ENCODE measurements around the gene KCNJ6. TPM values are rescaled to one million over a fixed set of nuclear protein-coding genes. Genes with fewer than 3 reads are reported as not detected.

The KCNJ6 gene
- total and polyA plus RNA-seq, 9 of the 15 experiments (the other 6 are each of a cell fraction or from before 2014, with no cell fraction given) = 0.06 to 0.21 (median 0.13) TPM; not detected in 1

DNA sequence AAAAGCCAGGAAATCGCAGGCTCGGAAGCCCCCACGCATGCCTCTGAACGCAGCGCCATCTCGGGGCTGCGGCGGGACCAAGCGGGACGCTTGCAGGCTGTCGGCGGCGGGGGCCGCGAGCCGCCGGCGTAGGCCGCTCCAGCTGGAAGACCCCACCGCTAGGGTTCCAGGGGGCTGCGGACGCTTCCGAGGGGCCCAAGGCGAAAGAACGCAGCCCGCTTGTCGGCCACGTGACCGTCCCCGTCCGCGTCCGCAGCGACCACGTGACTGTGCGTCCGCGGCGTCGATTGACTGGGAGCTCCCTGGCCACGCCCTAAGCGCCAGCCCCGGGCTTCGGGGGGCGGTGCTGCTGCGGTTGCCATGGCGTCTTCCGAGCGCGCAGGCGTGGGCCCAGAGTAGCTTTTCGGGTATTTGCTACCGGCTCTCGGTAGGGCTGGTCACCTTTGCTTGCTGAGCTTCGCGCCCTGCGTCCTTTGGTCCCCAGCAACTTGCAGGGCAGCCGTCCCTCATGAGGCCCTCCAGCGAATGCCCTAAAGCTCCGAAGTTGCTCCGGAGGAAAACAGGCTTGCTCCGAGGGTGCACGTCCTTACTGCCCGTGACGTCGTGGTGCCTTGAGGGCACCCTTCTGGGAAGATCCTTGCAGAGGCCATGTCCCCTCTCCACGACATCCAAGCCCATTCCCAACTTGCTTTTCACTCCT lies 352.5 kb downstream of the KCNJ6 start (continued):
- no peak for TF ChIP-seq SFPQ (IDR thresholded peaks at IDR 0.05; ENCODE audit: low read depth, low read length)
- TF ChIP-seq ZNF212 (CRISPR knock-in tag; IDR thresholded peaks at IDR 0.05) = no peak
- TF ChIP-seq EP300 (IDR thresholded peaks at IDR 0.05; ENCODE audit: low read length) = peak; percentile 59
- TF ChIP-seq OTX1 (CRISPR knock-in tag; IDR thresholded peaks at IDR 0.05) = 0 out of 2 replicates have a peak, but pooled peaks have one; percentile 47
- TF ChIP-seq CHD7 (IDR thresholded peaks at IDR 0.05; ENCODE audit: low read depth, low read length) = no peak
- TF ChIP-seq ZNF551 (CRISPR knock-in tag; IDR thresholded peaks at IDR 0.05) = no peak
- TF ChIP-seq, protein P1, sequence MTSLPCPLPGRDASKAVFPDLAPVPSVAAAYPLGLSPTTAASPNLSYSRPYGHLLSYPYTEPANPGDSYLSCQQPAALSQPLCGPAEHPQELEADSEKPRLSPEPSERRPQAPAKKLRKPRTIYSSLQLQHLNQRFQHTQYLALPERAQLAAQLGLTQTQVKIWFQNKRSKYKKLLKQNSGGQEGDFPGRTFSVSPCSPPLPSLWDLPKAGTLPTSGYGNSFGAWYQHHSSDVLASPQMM (CRISPR knock-in tag; IDR thresholded peaks at IDR 0.05) = no peak
- TF ChIP-seq EZH2 (IDR thresholded peaks at IDR 0.05; ENCODE audit: borderline replicate concordance, low read depth, low read length) = no peak
- no peak for TF ChIP-seq ZNF780A (CRISPR knock-in tag; IDR thresholded peaks at IDR 0.05)
- TF ChIP-seq ZNF354B (CRISPR knock-in tag; IDR thresholded peaks at IDR 0.05) = no peak
- TF ChIP-seq TFE3 (CRISPR knock-in tag; IDR thresholded peaks at IDR 0.05) = peak; percentile 100
- no peak for TF ChIP-seq PHB2 (IDR thresholded peaks at IDR 0.05; ENCODE audit: low read depth)

All from K562 (cell line).